HG02870 (cell line): ENCODE results near the gene PCBP4.

ENCODE experiments used
- ATAC-seq: cut with Tn5 transposase; IDR thresholded peaks from one replicate; pipeline ENCODE4 v1.9.1; 2021; ENCODE audit warnings: mild to moderate bottlenecking, moderate library complexity; ENCODE audit not compliant: unreplicated experiment

PCBP4 gene

GRCh38 chr3:51955893-51956770, 11.1 kb downstream of the PCBP4 start:
- no peak for ATAC-seq

GRCh38 chr3:51955175-51955892, 11.9 kb downstream of the PCBP4 start, which contains the start of gene GPR62:
TSS of gene GPR62 (plus strand) at chr3:51955381. CDS start at chr3:51955653, 272 bp downstream.
- no peak for ATAC-seq

- no peak for ATAC-seq
Measured at GRCh38 chr3:51954713-51955112, 12.5 kb downstream of the PCBP4 start.

DNA sequence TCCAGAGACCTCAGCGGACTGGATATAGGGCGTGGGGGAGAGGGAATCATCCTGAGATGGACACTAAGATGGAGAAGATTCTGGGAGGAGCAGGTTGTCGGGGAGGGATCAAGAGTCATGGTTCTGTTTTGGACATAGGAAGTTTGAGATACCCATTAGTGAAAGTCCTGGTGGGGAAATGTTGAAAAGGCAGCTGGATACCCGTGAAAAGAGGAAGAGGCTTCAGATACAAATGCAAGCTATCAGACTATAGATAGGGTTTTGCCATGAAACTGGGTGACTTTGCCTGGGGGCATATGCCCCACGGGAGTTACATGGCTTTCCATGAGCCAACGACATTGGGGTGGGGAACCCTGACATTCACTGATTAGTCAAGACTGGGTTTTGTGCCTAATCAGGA, 13.1 kb downstream of the PCBP4 start:
- ATAC-seq, result no peak

DNA sequence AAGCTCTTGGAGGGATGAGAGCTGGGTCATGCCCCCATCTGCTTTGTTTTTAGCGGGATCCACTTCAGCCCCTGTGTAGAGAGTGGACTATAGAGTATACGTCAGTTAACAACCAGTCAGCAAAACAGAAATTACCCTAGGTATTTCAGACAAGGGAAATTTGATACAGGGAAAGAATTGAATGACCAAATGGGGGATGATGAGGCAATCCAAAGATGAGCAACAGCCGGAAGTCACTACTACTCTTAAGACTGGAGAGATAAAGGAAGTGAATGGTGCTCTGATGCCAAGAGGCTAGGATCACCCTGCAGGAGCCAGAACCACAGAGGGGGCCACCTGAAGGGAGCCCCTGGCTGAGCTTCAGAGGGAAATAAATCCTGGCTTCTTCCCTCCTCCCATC, 13.8 kb downstream of the PCBP4 start:
- no peak for ATAC-seq

DNA sequence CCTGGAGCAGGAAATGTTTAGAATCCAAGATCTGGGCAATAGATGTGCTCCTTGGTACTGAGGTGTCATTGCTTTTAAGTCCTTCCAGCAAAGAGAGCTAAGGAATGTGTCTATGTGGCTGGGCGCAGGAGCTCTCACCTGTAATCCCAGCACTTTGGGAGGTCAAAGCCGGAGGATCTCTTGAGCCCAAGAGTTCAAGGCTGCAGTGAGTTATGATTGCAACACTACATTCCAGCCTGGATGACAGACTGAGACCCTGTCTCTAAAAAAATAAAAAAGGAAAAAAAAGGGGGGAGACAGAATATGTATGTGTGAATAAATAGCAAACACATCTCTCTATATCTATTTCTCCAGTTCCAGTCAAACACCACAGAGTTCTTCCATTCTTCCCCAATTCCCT, 16.4 kb downstream of the PCBP4 start:
- ATAC-seq, result no peak

GRCh38 chr3:51949121-51949520, 18.1 kb downstream of the PCBP4 start:
- no peak for ATAC-seq

GRCh38 chr3:51948016-51948580, 19.2 kb downstream of the PCBP4 start:
- no peak for ATAC-seq

DNA sequence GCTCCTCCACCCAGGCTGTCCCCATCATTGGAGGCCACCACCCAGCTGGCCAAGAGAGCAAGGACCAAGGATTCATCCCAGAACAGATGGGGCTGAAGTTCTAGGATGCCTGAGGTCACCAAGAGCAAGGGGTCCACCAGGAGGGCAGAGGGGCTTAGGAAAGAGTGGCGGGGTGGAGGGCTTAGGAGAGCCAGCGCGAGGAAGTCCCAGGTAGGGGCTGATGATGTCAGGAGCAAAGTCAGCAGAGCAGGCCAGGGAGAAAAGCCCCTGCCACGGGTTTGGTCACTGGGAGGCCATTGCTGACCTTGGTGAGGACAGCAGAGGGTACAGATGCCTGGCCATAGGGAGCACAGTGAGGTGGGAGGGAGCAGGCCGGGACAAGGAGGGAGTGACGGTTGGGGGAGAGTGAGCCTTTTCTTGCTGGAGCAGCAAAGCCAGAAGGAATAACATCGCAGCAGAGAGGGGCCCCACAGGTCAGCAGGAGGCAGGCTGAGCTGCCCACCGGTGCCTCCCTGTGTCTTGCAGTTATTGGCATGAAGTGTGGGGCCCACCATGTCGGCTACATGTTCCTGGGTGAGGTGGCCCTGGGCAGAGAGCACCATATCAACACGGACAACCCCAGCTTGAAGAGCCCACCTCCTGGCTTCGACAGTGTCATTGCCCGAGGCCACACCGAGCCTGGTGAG, 19.9 kb downstream of the PCBP4 start:
- ATAC-seq, result no peak

- ATAC-seq, result no peak
Measured at GRCh38 chr3:51946796-51947195, 20.5 kb downstream of the PCBP4 start.

DNA sequence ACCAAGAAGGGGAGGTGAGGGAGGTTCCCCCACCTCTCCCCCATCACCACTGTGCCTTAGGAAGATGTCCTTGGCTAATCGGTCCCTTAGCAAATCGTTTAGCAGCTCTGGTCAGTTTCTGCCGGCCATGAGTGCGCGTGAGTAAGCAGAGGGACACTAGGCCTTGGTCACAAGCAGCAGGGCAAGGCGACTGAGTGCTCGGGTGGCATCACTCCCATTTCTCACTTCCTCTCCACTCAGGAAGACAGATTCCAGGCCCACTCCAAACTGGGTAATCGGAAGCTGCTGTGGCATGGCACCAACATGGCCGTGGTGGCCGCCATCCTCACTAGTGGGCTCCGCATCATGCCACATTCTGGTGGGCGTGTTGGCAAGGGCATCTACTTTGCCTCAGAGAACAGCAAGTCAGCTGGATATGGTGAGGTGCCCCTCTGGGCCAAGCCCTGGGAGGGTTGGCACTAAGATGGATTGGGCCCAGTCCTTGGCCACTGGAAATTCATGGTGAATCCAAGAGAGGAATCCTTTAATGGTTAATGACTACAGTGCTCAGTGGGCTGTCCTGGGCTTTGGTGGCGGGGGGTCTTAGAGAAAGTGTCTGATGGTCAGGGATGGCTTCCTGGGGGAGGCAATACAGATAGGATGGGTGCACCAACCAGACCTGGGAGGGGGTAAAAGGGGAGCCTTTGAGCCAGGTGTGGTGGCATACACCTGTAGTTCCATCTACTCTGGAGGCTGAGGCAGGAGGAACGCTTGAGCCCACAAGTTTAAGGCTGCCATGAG, 21.1 kb downstream of the PCBP4 start:
- ATAC-seq, result no peak

DNA sequence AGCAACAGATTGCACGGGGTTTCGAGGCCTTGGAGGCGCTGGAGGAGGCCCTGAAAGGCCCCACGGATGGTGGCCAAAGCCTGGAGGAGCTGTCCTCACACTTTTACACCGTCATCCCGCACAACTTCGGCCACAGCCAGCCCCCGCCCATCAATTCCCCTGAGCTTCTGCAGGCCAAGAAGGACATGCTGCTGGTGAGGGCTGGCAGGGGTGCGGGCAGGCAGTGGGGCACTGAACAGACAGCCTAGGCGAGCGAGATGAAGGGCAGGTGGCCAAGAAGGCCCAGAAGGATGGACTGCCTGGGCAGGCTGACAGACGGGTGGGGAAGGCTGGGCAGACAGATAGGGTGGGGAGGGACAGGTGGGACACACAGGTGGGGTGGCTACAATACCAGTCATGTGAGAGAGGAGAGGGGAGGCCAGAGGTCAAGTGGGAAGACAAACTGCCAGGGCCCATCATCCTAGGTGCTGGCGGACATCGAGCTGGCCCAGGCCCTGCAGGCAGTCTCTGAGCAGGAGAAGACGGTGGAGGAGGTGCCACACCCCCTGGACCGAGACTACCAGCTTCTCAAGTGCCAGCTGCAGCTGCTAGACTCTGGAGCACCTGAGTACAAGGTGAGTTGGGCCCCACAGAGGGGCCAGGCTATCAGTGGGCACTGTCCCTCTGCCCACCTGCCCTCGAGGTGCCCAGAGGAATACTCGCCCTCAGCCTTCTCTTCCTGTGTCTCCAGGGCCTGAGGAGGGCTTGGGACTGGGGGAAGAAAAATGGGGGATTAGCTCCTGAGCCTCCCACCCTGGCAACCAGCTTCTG, 22.0 kb downstream of the PCBP4 start:
- ATAC-seq, result no peak

DNA sequence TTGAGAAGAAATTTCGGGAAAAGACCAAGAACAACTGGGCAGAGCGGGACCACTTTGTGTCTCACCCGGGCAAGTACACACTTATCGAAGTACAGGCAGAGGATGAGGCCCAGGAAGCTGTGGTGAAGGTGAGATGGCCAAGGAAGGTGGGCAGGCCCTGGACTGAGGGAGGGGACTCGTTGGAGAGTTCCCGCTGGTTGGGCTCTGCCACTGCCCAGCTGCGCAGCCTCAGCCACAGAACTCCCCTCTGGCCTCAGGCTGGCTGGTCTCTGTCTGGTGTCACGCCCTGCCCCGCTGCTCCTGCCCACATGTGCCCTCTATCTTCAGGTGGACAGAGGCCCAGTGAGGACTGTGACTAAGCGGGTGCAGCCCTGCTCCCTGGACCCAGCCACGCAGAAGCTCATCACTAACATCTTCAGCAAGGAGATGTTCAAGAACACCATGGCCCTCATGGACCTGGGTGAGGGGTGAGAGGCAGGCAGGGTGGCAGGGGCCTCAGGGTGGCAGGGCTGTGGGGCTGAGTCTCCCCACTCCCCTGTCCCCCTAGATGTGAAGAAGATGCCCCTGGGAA, 22.7 kb downstream of the PCBP4 start:
- ATAC-seq, result no peak

DNA sequence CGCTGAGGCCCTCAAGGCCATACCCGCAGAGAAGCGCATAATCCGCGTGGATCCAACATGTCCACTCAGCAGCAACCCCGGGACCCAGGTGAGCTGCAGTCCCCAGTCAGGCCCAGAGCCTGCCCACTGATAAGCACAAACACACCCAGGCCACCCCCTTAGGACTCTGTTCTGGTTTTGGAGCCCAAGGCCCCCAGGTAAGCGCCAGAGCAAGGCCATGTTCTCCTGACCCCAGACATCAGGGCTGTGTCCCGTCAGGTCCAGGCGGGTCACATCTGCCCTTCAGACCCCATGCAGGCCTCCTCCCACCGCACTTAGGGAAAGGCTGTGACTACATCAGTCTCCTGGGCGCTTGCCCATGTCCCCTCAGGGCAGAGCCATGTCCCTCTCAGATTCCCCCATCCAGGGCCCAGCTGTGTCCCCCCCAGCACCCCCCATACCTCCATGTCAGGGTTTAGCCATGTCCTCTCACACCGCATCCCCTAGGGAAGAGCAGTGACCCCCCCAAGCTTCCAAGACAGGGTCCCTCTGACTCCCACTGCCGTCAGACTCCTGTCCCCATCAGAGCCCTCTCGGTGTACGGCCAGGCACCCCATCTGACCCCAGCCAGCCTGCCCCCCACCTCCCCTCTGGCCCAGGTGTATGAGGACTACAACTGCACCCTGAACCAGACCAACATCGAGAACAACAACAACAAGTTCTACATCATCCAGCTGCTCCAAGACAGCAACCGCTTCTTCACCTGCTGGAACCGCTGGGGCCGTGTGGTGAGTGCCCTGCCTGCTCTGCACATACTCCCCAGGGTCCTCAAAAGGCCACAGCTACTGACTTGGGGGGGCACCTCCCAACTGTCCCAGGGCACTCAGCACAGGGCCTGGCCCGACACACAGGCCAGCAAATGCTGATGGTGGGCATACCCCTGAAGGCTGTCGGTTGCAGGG, 23.5 kb downstream of the PCBP4 start:
- no peak for ATAC-seq

GRCh38 chr3:51942603-51943450, 24.4 kb downstream of the PCBP4 start:
- ATAC-seq, result peak; percentile 31

GRCh38 chr3:51941798-51942602, 25.3 kb downstream of the PCBP4 start, which contains the start of the genes PARP3 and RRP9:
TSS of gene PARP3 (plus strand) at chr3:51942363. CDS start at chr3:51943356, 993 bp downstream.
TSS of gene RRP9 (minus strand) at chr3:51941904. CDS start at chr3:51941867, 37 bp downstream.
- peak; percentile 86 for ATAC-seq
